Measurements from ENCODE around the gene DDX60. TPM values are rescaled to one million over a fixed set of nuclear protein-coding genes. Genes with fewer than 3 reads are reported as not detected.
"Not testable (repeated sequence)": the region's sequence is repeated elsewhere in the genome, so short reads cannot be mapped to it uniquely, and the experiment has no call there.

The DDX60 gene, protein sequence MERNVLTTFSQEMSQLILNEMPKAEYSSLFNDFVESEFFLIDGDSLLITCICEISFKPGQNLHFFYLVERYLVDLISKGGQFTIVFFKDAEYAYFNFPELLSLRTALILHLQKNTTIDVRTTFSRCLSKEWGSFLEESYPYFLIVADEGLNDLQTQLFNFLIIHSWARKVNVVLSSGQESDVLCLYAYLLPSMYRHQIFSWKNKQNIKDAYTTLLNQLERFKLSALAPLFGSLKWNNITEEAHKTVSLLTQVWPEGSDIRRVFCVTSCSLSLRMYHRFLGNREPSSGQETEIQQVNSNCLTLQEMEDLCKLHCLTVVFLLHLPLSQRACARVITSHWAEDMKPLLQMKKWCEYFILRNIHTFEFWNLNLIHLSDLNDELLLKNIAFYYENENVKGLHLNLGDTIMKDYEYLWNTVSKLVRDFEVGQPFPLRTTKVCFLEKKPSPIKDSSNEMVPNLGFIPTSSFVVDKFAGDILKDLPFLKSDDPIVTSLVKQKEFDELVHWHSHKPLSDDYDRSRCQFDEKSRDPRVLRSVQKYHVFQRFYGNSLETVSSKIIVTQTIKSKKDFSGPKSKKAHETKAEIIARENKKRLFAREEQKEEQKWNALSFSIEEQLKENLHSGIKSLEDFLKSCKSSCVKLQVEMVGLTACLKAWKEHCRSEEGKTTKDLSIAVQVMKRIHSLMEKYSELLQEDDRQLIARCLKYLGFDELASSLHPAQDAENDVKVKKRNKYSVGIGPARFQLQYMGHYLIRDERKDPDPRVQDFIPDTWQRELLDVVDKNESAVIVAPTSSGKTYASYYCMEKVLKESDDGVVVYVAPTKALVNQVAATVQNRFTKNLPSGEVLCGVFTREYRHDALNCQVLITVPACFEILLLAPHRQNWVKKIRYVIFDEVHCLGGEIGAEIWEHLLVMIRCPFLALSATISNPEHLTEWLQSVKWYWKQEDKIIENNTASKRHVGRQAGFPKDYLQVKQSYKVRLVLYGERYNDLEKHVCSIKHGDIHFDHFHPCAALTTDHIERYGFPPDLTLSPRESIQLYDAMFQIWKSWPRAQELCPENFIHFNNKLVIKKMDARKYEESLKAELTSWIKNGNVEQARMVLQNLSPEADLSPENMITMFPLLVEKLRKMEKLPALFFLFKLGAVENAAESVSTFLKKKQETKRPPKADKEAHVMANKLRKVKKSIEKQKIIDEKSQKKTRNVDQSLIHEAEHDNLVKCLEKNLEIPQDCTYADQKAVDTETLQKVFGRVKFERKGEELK (N-terminal part only)
- polyA plus RNA-seq (ENCODE audit: insufficient read length in 3 of 3) = 10 to 100 TPM in 1 of 3 donors, 1 to 10 TPM in 2; 9.2 to 10.3 (median 10.0) TPM
- long read RNA-seq, donor 1 = 0 reads
- long read RNA-seq, donor 2, full-length matches to known transcripts = 1 of 1 reads
- long read RNA-seq, donor 2, partial matches to known transcripts = 0 of 1 reads
- long read RNA-seq, donor 2, other reads (novel, unspliced or antisense) = 0 of 1 reads
- long read RNA-seq, donor 3, full-length matches to known transcripts = 1 of 1 reads
- long read RNA-seq, donor 3, partial matches to known transcripts = 0 of 1 reads
- long read RNA-seq, donor 3, other reads (novel, unspliced or antisense) = 0 of 1 reads
- long read RNA-seq, donor 4 = 0 reads
- long read RNA-seq, donor 5 = 0 reads
- long read RNA-seq, donor 6 = 0 reads
- long read RNA-seq, donor 7 = 0 reads
- long read RNA-seq, donor 8 = 0 reads
- long read RNA-seq, donor 9 = 0 reads
- long read RNA-seq, donor 10 = 0 reads
- long read RNA-seq, donor 11 = 0 reads
- long read RNA-seq, donor 12 = 0 reads
- long read RNA-seq, donor 13 = 0 reads
- long read RNA-seq, donor 14 = 0 reads
- long read RNA-seq, donor 15, full-length matches to known transcripts = 3 of 3 reads
- long read RNA-seq, donor 15, partial matches to known transcripts = 0 of 3 reads
- long read RNA-seq, donor 15, other reads (novel, unspliced or antisense) = 0 of 3 reads
- long read RNA-seq, donor 16, full-length matches to known transcripts = 1 of 1 reads
- long read RNA-seq, donor 16, partial matches to known transcripts = 0 of 1 reads
- long read RNA-seq, donor 16, other reads (novel, unspliced or antisense) = 0 of 1 reads

DNA sequence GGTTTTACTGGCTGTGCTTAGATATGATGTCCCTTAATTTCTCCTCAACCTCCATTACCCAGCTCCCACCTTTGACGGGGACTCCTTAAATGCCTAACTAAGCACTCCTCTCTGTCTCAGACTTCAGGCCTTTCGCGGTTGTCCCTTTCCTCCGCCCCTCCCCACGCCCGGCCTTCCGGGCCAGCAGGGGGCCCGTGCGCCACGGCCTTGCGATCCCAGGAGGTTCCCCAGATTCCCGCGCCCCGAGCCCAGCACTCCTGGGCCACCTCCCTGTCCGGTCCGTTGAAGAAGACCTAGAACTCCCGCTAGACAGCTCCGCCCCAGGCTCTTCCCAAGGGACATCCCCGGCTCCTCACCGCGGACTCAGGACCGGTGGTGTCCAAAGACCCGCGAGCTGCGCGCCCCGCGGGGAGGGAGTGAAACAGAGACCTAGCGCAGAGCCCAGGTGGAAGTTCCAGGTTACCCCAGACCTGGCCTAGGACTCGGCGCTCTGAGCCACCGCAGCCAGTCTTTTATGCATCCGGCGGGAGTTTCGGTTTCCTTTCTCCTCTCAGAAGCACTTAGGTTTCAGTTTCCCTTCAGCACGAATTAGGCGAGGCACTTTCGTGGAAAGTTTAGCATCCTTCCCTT lies at the start of gene DDX60:
Gene DDX60 (minus strand): TSS at position 487 of the 630 bp plus-strand sequence. CDS start 7,493 bp downstream, outside the sequence.
- peak; percentile 81 for DNase-seq

GRCh38 chr4:168367065-168367464 lies 48.5 kb upstream of the DDX60 start:
- no peak for DNase-seq

GRCh38 chr4:168362025-168362401 lies 43.5 kb upstream of the DDX60 start:
- DNase-seq = no peak

DNA sequence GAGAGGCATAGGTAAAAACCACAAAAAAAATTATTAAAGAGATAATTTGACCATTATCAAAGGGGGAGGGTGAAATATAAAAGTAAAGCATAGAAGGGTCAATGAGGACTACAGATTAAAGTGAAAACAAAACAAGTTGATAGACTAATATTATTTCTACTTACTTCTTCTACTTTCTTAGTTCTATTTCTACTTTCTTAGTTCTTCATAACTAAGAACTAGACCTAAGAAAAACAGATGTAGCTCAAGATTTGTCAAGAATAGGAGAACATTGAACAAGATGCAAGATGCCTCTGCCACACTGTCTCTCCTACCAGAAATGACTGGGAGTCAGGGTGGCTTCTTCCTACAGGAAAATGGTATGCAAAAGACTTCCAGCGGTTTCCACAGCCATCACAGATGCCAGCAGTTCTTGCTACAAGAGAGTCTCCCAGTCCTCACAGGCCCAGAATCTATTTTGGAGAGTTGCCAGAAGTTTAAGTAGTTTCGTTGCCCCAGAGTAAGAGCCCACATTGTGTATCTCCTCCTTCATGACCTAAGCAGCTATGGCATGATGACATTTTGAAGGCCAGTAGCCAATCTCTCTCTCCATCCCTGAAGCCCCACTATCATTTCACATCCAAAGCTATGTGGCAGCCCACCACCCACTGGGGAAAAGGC lies 42.9 kb upstream of the DDX60 start:
- no peak for DNase-seq

DNA sequence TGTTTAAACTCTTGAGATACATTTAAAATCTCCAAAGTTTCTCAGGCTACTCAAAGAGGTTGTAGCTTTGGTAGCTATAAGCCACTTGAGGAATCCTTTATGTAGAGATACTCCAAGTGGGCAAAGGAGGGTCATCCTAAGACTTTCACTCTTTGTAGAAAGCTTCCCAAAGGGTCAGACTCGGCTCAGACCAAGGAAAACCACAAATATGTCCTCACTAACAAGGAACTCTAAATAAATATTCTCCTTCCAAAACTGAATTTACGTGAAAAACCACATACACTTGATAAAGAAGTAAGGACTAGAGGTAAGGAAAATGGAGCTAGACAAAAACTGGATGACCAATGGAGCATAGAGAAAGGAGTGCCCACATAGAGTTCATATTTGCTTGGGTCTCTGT lies 41.7 kb upstream of the DDX60 start:
- no peak for DNase-seq

- DNase-seq = no peak
Observed at GRCh38 chr4:168357941-168358340, 39.4 kb upstream of the DDX60 start.

GRCh38 chr4:168353746-168354145 lies 35.2 kb upstream of the DDX60 start:
- no peak for DNase-seq

DNA sequence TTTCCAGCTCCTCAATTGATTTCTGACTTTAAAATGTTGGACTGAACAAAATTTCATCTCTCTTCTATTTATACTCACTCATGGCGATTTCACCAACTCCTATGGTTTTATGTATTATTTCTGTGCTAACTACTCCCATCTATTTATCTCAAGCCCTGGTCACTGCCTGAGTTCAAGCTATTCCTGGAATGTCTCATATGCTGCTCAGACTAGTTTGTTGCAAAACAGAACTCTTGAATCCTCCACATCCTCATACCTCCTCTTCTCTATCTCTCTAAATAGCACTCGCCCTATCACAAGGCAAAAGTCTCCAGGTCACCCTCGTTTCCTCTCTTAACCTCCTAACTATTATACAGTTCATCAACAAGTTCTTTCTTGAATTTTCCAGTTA lies 19.0 kb upstream of the DDX60 start:
- no peak for DNase-seq

DNA sequence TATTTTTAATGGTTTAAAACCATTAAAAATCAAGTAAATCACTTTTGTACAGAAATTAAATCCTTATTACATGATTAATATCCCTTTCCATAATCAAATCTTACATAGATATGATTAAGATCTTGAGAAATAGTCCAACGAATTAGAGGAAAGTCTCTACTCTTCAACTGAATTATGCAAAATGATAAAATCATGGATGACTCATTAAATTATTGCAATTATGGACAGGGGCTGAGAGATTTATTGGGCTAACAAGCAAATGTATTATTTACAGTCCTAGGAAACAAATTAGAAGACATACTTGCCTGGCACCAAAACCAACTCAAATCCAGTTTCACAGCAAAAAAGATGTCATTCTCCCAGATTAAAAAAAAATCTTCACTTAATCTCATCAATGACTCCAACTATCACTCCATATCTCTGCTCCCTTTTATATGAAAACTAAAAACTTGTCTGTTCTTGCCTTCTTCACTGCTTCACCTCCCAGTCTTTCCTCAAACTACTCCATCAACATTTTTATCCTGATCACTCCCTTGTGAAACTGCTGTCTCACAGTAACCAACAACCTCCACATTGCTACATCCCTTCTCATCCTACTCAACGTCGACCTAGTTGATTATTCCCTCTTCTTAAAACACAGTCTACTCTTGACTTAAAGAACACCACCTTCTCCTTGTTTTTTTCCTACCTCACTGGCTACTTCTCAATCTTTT lies 18.4 kb upstream of the DDX60 start:
- no peak for DNase-seq

- DNase-seq = no peak
Observed at GRCh38 chr4:168335621-168336020, 17.1 kb upstream of the DDX60 start.

GRCh38 chr4:168334053-168334452 lies 15.5 kb upstream of the DDX60 start:
- DNase-seq = no peak

GRCh38 chr4:168330575-168330974 lies 12.0 kb upstream of the DDX60 start:
- not testable (repeated sequence) for DNase-seq

DNA sequence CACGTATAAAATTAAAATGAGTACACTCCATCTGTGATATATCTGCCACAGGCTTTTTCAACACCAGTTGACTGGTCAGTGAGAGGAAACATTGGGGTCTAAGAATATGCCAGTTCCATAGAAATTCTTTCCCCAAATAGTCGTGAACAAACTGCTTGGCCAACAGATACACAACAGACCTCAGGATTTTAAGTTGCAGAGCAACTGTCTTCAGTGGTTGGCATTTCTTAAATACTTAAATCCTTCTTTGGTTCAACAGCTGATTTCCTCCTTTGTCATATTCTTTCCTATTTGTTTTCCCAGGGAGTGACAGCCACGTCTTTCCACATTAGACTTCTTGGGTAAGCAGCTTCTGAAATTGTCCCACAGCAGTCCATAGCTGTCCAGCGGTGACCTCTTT lies 7.0 kb upstream of the DDX60 start:
- no peak for DNase-seq

DNA sequence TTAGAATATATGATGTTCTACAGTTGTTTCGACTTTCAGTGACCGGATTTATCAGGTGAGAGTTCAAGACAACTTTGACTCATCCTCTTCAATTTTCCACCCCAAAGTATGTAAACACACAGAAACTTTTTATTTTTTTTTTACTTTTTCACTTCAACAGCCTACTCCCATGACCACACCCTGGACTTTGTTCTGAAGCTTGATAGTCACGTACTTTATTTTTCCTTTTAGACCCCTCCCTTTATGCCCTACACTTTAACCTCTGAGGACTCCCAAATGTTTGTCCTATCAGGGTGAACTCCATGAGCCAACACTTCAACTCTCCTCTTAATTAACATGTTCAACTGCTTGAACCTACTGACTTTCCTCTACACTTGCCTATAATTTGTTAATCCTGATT lies 2.5 kb upstream of the DDX60 start:
- DNase-seq = no peak

GRCh38 chr4:168319486-168320019 lies 1.0 kb upstream of the DDX60 start:
- no peak for DNase-seq

DNA sequence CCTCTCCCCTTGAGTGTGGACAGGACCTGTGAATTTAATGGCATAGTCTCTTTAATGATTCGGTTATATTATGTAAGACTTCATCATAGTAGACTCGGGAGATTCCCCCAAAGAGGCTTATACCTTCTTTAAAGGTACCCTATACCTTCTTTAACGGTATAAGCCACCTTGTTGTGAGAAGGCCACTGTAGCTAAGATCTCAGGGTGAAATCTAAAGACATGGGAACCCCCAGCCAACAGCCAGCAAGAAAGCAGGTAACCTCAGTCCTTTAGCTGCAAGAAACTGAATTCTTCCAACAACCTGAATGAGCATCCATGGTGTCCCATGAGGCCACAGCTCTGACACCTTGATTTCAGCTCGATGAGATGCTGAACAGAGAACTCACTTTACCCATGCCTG lies 931 bp downstream of the DDX60 start:
- DNase-seq = no peak

GRCh38 chr4:168309781-168310180 lies 8.8 kb downstream of the DDX60 start:
- no peak for DNase-seq

- DNase-seq = no peak
Observed at GRCh38 chr4:168308912-168309311, 9.6 kb downstream of the DDX60 start.
